K562 (cell line): ENCODE measurements around the gene MYO9A. TPM values are rescaled to one million over a fixed set of nuclear protein-coding genes. Genes with fewer than 3 reads are reported as not detected.

ENCODE experiments used
- ATAC-seq: fragments of 200-7000 bp; cut with Tn5 transposase; 3 replicates; pipeline ENCODE4 v1.9.1; 2020; ENCODE audit warnings: moderate library complexity
- BruUV-seq: library from RNA; stranded (reverse); fragments of 400-500 nt; replicated peaks from 2 replicates; lab custom pipeline; 2021; lab: Mats Ljungman, UMichigan
- CTCF ChIA-PET: fragments of 300-600 bp; formaldehyde crosslinking; extraction: SDS; loops from one replicate; lab custom pipeline; 2021; ENCODE audit warnings: low intra/inter-chr PET ratio; lab: Yijun Ruan, JAX
- POLR2A ChIA-PET: fragments of 300-600, 350-650 bp; sonication (Branson Sonifier 250); formaldehyde crosslinking; extraction: SDS; loops from one replicate; lab custom pipeline; 2021; ENCODE audit warnings: antibody characterized with exemption, inconsistent platforms; lab: Yijun Ruan, JAX
- DNase-seq, 4 experiments: peaks; one replicate each; pipeline versions ENCODE4 v3.0.0 to v3.0.0-alpha.2; 2011 to 2018; ENCODE audit warnings: low spot score in 3 of 4, mixed read lengths in 3 of 4; ENCODE audit errors: extremely low read depth in 1 of 4
- FAIRE-seq: peaks from 2 replicates; lab custom pipeline; 2011; peaks lifted over from hg19 to GRCh38; lab: Jason Lieb, UNC
- H2AFZ ChIP-seq: 2 replicates; pipeline ENCODE4 v1.6.0; 2011; ENCODE audit warnings: low read depth, low read length, control low read depth, inconsistent platforms
- H3K27ac ChIP-seq: fragments of 200-600 bp; 3 replicates; pipeline ENCODE4 v1.8.0; 2011; ENCODE audit warnings: low read depth, mild to moderate bottlenecking, control low read depth, inconsistent platforms, low read length, moderate library complexity, mixed read lengths; ENCODE audit errors: extremely low read depth
- H3K27me3 ChIP-seq, 2 experiments: fragments of 300-600 bp in 1 of 2; 2 replicates in 1 of 2; 3 replicates in 1 of 2; pipeline versions ENCODE4 v1.6.0 to v1.8.0; 2011; ENCODE audit warnings: inconsistent platforms in 2 of 2, low read length in 2 of 2, mild to moderate bottlenecking in 1 of 2, mixed read lengths in 1 of 2, moderate library complexity in 1 of 2; ENCODE audit not compliant: control insufficient read depth in 2 of 2, insufficient read depth in 2 of 2
- H3K36me3 ChIP-seq: fragments of 300-600 bp; 3 replicates; pipeline ENCODE4 v1.8.0; 2011; ENCODE audit warnings: mild to moderate bottlenecking, low read length, inconsistent platforms; ENCODE audit not compliant: control insufficient read depth, insufficient read depth
- H3K4me1 ChIP-seq, 2 experiments: fragments of 200-600 bp in 1 of 2; replicated peaks in 1 of 2; 2 replicates in 1 of 2; 3 replicates in 1 of 2; pipeline versions ENCODE4 v1.5.1 to v1.8.0; 2011; ENCODE audit warnings: inconsistent platforms in 2 of 2, low read length in 2 of 2, mild to moderate bottlenecking in 1 of 2, mixed read lengths in 1 of 2, moderate library complexity in 1 of 2; ENCODE audit not compliant: control insufficient read depth in 2 of 2, insufficient read depth in 2 of 2
- H3K4me2 ChIP-seq: 2 replicates; pipeline ENCODE4 v1.6.1; 2011; ENCODE audit warnings: low read length, control low read depth, inconsistent platforms, mixed read lengths; ENCODE audit not compliant: insufficient read depth
- H3K4me3 ChIP-seq: fragments of 200-600 bp; sonication (generic), shearing (Covaris generic); 2 replicates; pipeline ENCODE4 v1.5.1; 2016; ENCODE audit warnings: control low read depth, inconsistent platforms
- H3K79me2 ChIP-seq: fragments of 200-600 bp; 3 replicates; pipeline ENCODE4 v1.8.0; 2011; ENCODE audit warnings: low read length, inconsistent platforms; ENCODE audit not compliant: control insufficient read depth, insufficient read depth
- H3K9ac ChIP-seq, 2 experiments: 2 replicates each; pipeline versions ENCODE4 v1.6.0 to v1.6.1; 2011; ENCODE audit warnings: low read depth in 2 of 2, low read length in 2 of 2, control low read depth in 1 of 2, inconsistent platforms in 1 of 2, mild to moderate bottlenecking in 1 of 2, mixed read lengths in 1 of 2; ENCODE audit not compliant: insufficient read depth in 1 of 2
- H3K9me1 ChIP-seq: one replicate; pipeline ENCODE4 v1.6.0; 2011; ENCODE audit warnings: inconsistent platforms, mild to moderate bottlenecking, low read length, moderate library complexity; ENCODE audit not compliant: control insufficient read depth, insufficient read depth
- H3K9me3 ChIP-seq: replicated peaks from 2 replicates; pipeline ENCODE4 v1.5.1; 2011; ENCODE audit warnings: low read depth, low read length, inconsistent platforms; ENCODE audit not compliant: control insufficient read depth, insufficient read depth
- H4K20me1 ChIP-seq: replicated peaks from 2 replicates; pipeline ENCODE4 v1.6.1; 2011; ENCODE audit warnings: low read length, inconsistent platforms, mixed read lengths; ENCODE audit not compliant: control insufficient read depth, insufficient read depth
- CBX3 ChIP-seq, 2 experiments: IDR thresholded peaks; 1 replicate in 1 of 2; 2 replicates in 1 of 2; pipeline ENCODE4 v1.6.1; 2012; ENCODE audit warnings: inconsistent platforms in 2 of 2, low read length in 2 of 2, borderline replicate concordance in 1 of 2, control low read depth in 1 of 2
- CTCF ChIP-seq, 3 experiments: IDR thresholded peaks in 2 of 3; conservative IDR thresholded peaks in 1 of 3; 2 replicates each; pipeline ENCODE4 v1.5.1; 2011 to 2012; ENCODE audit warnings: low read length in 3 of 3, mild to moderate bottlenecking in 3 of 3, control low read depth in 2 of 3, improper control_type of control experiment in 1 of 3, inconsistent platforms in 1 of 3, low read depth in 1 of 3, mixed read lengths in 1 of 3, moderate library complexity in 1 of 3; ENCODE audit not compliant: insufficient read depth in 2 of 3
- E2F4 ChIP-seq: sonication (generic); formaldehyde crosslinking; IDR thresholded peaks from 2 replicates; pipeline ENCODE4 v1.8.0; 2022; ENCODE audit warnings: mild to moderate bottlenecking, low read depth, missing genetic modification reagents
- MYNN ChIP-seq, 2 experiments: sonication (generic); formaldehyde crosslinking in 1 of 2; IDR thresholded peaks; 2 replicates each; pipeline versions ENCODE4 v1.5.0 to v1.6.1; 2016 to 2020; ENCODE audit warnings: antibody characterized with exemption in 1 of 2, missing genetic modification reagents in 1 of 2
- RAD21 ChIP-seq, 2 experiments: fragments of 250-450 bp in 1 of 2; fragments of 450-650 bp in 1 of 2; sonication (Bioruptor Pico) in 1 of 2; formaldehyde crosslinking in 1 of 2; IDR thresholded peaks in 1 of 2; conservative IDR thresholded peaks in 1 of 2; 2 replicates each; pipeline versions ENCODE4 v1.4.0 to v1.8.0; 2020 to 2022; ENCODE audit warnings: mild to moderate bottlenecking in 2 of 2, moderate library complexity in 1 of 2
- SMC3 ChIP-seq: conservative IDR thresholded peaks from 2 replicates; pipeline ENCODE4 v1.6.1; 2011; ENCODE audit warnings: low read depth, low read length, improper control_type of control experiment; ENCODE audit not compliant: insufficient read depth
- WGBS: fragments of 100-300 bp; shearing (Covaris generic); methylation state at CpG from one replicate; pipeline ENCODE4 v1.1.6; 2016; ENCODE audit warnings: low coverage, mixed read lengths; ENCODE audit not compliant: insufficient coverage; ENCODE audit errors: missing lambda C conversion rate; 5-methylcytosine and 5-hydroxymethylcytosine counted together
- in situ Hi-C: fragments of 300-500 bp; cut with MboI; formaldehyde crosslinking; loops from 4 replicates; pipeline ENCODE4 v1.15.0; 2018; ENCODE audit warnings: inconsistent platforms, mixed read lengths
- intact Hi-C: fragments of 100-400 bp; cut with micrococcal nuclease; formaldehyde crosslinking; loops from 2 replicates; pipeline ENCODE4 v1.14.2; 2022
- polyA plus RNA-seq, 8 experiments: library from polyadenylated mRNA; depleted of rRNA in 4 of 8; stranded (reverse) in 5 of 8; unstranded in 3 of 8; fragments of >200 nt; fragmentation: Nextera tagmentation in 2 of 8; fragmentation: Illumina TruSeq in 1 of 8; extraction: Ambion mirVana in 2 of 8; extraction: Trizol in 1 of 8; gene quantifications; 2 replicates each; pipeline versions ENCODE4 v1.2.1 to v1.2.3, GENCODE V29; 2011 to 2014; ENCODE audit warnings: inconsistent platforms in 1 of 8, missing spikeins in 1 of 8
- total RNA-seq, 7 experiments: library from RNA; depleted of rRNA in 6 of 7; stranded (reverse); fragments of >200 nt in 6 of 7; fragmentation: Illumina TruSeq in 2 of 7; extraction: Trizol in 2 of 7; gene quantifications; 2 replicates each; pipeline versions ENCODE4 v1.2.1 to v1.2.3, GENCODE V29; 2011 to 2021; ENCODE audit warnings: low replicate concordance in 1 of 7

The MYO9A gene
- total and polyA plus RNA-seq, 9 of the 15 experiments (the other 6 are each of a cell fraction or from before 2014, with no cell fraction given) = 1.9 to 15.4 (median 5.8) TPM

DNA sequence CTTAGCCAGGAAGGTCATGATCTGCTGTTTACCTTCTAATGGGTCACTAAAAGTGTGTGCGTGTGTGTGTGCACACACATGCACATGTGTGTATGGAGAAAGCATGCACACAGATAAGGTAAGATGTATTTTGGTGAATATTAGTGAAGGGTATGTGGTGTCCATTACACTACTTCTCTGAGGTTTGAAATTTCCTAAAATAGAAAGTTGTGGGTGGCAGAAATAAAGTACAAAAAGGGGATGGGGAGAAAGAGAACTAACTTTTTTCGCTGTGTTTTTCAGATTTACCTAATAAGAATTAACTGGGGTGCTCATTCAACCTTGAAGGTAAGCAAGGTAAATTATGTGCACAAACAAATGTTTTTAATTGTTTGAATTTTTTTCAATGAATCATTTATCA, 332.0 kb downstream of the MYO9A start (continued):
- TF ChIP-seq E2F4 (CRISPR knock-in tag) = no peak
- TF ChIP-seq, all 486 proteins: peak for 0

DNA sequence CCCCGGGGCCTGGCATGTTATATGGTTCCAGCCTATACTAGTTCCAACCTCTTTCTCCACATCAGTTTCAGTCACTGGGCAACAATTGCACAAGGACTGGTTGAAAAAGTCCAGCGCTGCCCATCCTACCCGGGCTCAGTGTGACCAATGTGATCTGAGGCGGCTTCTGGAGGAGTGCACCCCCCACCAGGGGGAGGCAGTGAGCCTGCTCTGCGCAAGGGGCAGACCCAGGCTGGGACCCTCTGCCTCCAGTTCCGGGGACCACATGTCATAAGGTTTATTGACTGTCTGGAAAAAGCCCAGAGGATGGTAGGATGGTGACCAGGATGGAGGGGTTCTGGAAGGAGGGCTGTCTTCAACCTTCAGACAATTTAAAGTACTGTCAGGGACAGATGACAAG, 333.2 kb downstream of the MYO9A start:
- Histone ChIP-seq H3K9me3 (no peaks in the 10 kb centered on the region), H3K79me2 (no peaks in the 10 kb centered on the region), H2AFZ (no peak overlapping the region), H3K27ac (no peak overlapping the region), H3K9ac (no peak overlapping the region), H3K4me2 (no peak overlapping the region), H3K27me3 (peaks cover 40 to 48% of the 10 kb centered on the region in 2 experiments), H4K20me1 (peaks cover 4% of the 10 kb centered on the region; the same call in 1 of the 2 replicates), H3K36me3 (no peaks in the 10 kb centered on the region), H3K4me1 (no peaks in the 10 kb centered on the region), H3K9me1 (no peaks in the 10 kb centered on the region), H3K4me3 (no peak overlapping the region)
- FAIRE-seq (no peak), DNase-seq (peak; percentile 29 to 49 (median 46)), ATAC-seq (peak; percentile 84)
- CTCF ChIA-PET = interaction anchor here (3.1 kb wide), 1 partner anchor 371 kb away, joined by 17 read pairs; no protein-coding TSS in a partner anchor
- intact Hi-C loops (loop anchor here (5.0 kb wide), 1 partner anchor 373 kb away; no protein-coding TSS in a partner anchor), in situ Hi-C loops (no loop called here)
- POLR2A ChIA-PET = no interaction called here
- TF ChIP-seq CBX3 (IDR thresholded peaks at IDR 0.05; ENCODE audit: borderline replicate concordance in 1 of 2, low read length in 2 of 2) (no peak), RAD21 (CRISPR knock-in tag; conservative IDR thresholded peaks at IDR 0.05 in 1 of 2, IDR thresholded peaks at IDR 0.05 in 1 of 2) (peak in 1 of 2 experiments; percentile 30; a peak in 1 of 4 replicates), MYNN (IDR thresholded peaks at IDR 0.05) (no peak), MYNN (CRISPR knock-in tag; IDR thresholded peaks at IDR 0.05) (no peak), CTCF (IDR thresholded peaks at IDR 0.05 in 2 of 3, conservative IDR thresholded peaks at IDR 0.05 in 1 of 3; ENCODE audit: insufficient read depth in 2 of 3, low read depth in 1 of 3, low read length in 3 of 3) (peak; percentile 51 to 78 (median 58)), SMC3 (0 out of 2 replicates have a peak, but pooled peaks have one; percentile 22)
- 0% methylated on average over 6 of the region's 6 CpGs for WGBS
- no TSS peak for BruUV-seq
